Fibroblast of villous mesenchyme (primary cell): ENCODE results near the gene LRRC14B. TPM values are rescaled to one million over a fixed set of nuclear protein-coding genes. Genes with fewer than 3 reads are reported as not detected.

Experiments
- DNase-seq: peaks from one replicate; pipeline ENCODE4 v3.0.0-alpha.2; 2010; ENCODE audit warnings: low read depth
- H3K4me3 ChIP-seq: 2 replicates; pipeline ENCODE4 v1.5.1; 2011; ENCODE audit warnings: low read depth, mild to moderate bottlenecking, low read length
- total RNA-seq: library from RNA; depleted of rRNA; stranded (reverse); fragments of >200 nt; gene quantifications from 2 replicates; pipeline ENCODE4 v1.2.3, GENCODE V29; 2012
- TF ChIP-seq, protein P1 (sequence below): IDR thresholded peaks from 2 replicates; pipeline ENCODE4 v1.5.1; 2012; ENCODE audit warnings: low read depth, mild to moderate bottlenecking, low read length; ENCODE audit not compliant: insufficient read depth

The LRRC14B gene
- not detected in 2 replicates for total RNA-seq

DNA sequence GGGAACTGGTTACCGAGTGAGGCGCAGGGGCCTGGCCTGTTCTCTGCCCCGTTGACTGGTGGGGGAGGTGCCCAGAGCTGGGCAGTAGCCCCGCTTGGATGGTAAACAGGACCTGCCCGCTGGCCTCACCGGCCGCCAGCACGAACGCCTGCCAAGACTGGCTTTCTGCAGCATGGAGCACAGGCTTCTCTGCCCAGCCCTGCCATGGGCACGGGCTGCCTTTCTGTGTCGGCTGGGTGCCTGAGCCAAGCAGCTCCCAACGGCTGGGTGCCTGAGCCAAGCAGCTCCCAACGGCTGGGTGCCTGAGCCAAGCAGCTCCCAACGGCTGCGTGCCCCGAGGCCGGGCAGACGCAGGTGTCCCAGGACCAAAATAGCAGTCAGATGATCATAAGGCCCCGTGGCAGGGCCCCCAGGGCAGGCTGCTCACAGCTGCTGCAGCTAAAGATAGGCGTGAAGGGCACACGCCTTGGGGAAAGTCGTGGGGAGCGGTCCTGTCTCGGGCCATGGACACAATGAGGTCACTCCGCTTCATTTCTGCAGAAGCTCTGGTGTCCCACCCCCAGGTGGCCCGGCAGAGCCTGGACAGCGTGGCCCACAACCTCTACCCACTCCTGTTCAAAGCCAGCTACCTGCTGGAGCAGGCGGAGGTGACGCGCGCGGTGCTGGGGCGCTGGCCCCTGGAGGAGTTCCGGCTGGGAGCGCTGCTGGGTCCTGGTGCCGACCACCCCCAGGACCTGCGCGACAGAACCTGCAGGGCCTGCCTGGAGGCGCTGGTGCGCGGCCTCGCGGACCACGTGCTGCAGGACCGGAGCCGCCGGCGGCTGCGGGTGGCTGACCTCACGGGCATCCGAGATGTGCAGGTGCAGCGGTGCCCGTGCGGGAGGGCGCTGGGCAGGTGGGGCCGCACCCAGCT lies at the start of gene LRRC14B:
Gene LRRC14B (plus strand): TSS at position 460 of the 913 bp plus-strand sequence. CDS start 44 bp downstream, at position 504.
- DNase-seq = no peak
- TF ChIP-seq, protein P1, sequence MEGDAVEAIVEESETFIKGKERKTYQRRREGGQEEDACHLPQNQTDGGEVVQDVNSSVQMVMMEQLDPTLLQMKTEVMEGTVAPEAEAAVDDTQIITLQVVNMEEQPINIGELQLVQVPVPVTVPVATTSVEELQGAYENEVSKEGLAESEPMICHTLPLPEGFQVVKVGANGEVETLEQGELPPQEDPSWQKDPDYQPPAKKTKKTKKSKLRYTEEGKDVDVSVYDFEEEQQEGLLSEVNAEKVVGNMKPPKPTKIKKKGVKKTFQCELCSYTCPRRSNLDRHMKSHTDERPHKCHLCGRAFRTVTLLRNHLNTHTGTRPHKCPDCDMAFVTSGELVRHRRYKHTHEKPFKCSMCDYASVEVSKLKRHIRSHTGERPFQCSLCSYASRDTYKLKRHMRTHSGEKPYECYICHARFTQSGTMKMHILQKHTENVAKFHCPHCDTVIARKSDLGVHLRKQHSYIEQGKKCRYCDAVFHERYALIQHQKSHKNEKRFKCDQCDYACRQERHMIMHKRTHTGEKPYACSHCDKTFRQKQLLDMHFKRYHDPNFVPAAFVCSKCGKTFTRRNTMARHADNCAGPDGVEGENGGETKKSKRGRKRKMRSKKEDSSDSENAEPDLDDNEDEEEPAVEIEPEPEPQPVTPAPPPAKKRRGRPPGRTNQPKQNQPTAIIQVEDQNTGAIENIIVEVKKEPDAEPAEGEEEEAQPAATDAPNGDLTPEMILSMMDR = no peak
- H3K4me3 ChIP-seq = no peak within 1 kb of the TSS

DNA sequence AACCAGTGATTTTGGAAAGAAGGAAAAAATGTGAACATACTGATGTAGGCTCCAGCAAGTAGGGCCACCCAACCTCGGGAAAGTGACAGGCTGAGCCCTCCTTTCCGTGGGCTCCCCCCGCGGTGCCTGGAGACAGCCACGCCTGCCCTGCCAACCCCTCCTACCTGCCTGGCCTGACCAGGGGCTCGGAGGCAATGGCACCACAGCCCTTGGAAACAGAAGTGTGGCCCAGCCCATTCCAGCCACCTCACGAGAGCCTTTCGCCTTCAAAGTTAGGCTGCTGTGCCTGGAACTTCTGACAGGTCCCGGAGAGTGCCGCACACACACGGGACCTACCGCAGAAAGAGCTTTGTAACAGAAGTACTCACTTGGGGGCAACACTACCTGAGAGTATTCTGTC lies 49.5 kb upstream of the LRRC14B start:
- no peak for DNase-seq
- no peak overlapping the region for H3K4me3 ChIP-seq

DNA sequence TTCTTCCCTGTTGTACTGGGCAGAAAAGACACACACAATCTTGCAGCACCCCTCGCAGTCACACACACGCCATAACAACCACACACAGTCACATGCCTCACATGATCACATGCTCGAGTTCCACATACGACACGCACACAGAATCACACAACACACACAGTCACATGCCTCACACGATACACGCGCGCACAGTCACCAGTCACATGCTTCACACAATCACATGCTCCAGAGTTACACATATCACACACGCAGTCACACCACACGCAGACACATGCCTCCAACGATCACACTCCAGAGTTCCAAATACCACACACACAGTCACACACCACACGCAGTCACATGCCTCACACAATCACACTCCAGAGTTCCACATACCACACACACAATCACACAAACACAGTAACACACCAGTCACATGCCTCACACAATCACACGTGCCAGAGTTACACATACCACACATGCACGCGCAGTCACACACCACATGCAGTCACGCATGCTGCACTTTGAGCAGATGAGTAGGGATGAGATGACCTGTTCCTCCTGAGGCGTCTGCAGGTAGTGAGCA lies 49.0 kb upstream of the LRRC14B start:
- TF ChIP-seq, protein P1 = no peak
- DNase-seq = no peak

More for the DNA sequence above, 49.5 kb upstream of the LRRC14B start:
- TF ChIP-seq, protein P1 = no peak

DNA sequence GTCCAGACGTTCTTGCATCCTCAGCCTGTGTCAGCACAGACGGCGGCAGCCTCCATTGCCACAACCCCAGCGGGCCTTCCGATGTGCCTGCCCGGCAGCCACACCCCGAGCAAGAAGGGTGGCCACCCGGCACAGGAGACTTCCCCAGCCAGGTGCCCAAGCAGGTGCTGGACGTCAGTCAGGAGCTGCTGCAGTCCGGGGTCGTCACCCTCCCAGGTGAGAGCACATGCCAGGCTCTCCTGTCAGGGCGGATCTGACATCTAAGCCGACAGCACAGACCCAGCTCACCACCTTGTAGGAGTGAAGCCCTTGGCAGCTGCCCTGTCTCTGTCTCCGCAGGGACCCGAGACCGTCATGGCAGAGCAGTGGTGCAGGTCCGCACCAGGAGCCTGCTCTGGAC lies 48.3 kb upstream of the LRRC14B start:
- TF ChIP-seq, protein P1 = no peak
- no peak for DNase-seq

More for the DNA sequence above, 49.0 kb upstream of the LRRC14B start:
- H3K4me3 ChIP-seq = no peak overlapping the region

DNA sequence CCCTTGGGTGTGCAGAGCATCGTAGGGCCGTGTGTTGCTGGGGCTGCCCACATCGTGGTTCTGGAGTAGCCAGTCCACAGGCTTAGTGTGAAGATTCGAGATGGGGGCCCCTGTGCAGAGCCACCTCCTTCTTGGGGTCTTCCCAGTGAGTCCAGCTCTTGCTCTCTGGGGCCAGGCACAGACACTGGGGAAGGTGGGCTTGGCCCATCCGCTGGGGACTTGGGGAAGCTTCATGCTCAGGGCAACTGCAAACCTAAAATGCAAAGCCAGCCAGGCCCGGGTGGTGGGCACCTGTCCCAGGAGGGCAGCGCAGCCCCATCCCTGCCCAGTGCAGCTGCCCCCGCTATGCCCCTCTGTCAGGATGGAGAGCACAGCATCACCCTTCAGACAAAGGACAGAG lies 46.4 kb upstream of the LRRC14B start:
- no peak for DNase-seq

More for the DNA sequence above, 48.3 kb upstream of the LRRC14B start:
- H3K4me3 ChIP-seq = no peak overlapping the region

DNA sequence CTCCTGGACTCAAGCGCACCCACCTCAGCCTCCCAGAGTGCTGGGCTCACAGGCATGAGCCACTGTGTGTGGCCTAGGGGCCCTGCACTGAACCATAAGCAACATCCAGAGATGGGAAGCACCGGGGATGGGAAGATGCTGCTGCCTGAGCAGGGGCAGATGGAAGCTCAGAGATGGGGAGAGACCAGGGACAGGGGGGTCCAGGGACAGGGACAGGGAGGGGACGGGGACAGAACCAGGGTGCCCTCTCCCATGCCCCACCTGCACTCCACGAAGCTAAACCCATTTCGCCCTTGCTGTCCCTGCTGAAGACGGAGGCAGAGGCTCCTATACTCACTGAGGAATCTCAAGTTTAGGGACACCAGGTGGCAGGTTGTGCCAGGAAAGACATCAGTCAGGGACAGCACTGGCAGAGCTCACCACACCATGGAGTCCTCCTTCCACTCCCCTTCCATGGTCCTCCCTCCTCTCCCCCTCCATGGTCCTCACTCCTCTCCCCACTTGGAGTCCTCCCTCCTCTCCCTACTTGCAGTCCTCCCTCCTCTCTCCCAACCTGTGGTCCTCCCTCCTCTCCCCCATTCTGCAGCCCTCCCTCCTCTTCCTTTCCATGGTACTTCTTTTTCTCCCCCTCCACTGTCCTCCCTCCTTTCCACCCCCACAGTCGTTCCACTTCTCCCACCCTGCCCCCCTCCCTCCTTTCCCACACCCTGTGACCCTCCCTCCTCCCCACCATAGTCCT lies 45.5 kb upstream of the LRRC14B start:
- TF ChIP-seq, protein P1 = no peak
- no peak for DNase-seq
- H3K4me3 ChIP-seq = no peak overlapping the region

More for the DNA sequence above, 46.4 kb upstream of the LRRC14B start:
- TF ChIP-seq, protein P1 = no peak
- H3K4me3 ChIP-seq = no peak overlapping the region
